Fibroblast of peridontal ligament (primary cell): ENCODE data around the gene RPLP2.
A peak's percentile ranks its signal among the peaks of the same experiment; 100 is the strongest.

Source experiments
- DNase-seq: peaks from one replicate; pipeline ENCODE4 v3.0.0-alpha.2; 2010; ENCODE audit errors: extremely low read depth

The RPLP2 gene

DNA sequence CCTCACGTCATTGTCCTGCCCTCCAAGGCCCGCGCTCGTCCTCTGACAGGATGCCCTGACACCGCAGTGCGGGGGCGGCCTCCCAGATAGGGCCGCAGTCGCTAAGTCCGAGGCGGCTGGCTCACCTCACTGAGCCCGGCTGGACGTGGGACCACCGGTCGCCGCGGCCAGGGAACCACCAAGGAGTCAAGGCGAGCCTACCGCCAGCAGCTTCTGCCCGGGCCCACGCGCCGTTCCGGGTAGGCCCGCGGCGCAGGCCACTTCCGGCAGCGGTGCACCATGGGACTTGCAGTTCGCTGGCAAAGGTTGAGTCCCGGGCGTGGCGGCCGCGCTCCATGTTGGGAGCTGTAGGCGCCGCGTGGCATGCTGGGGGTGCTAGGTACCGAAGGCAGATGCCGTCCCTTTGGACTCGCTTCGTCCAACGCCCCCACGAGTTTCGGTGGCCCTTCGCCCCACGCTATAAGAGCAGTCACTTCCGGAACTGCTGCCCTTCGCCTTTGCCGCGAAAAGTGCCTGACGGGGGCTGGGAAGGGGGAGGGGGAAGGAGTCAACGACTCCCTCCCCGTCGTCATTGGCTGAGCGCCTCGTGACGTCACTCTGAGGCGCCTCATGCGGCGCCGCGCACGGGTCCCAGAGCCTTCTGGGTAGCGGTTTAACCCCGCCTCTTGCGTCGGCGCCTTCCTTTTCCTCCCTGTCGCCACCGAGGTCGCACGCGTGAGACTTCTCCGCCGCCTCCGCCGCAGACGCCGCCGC, at the start of gene RPLP2:
RPLP2 (plus strand) TSS at position 681 of the 753 bp plus-strand sequence. CDS start 268 bp downstream, outside the sequence.
- peak; percentile 96 for DNase-seq

- DNase-seq = no peak
These were observed 49.5 kb upstream of the RPLP2 start for GRCh38 chr11:760236-760635.

GRCh38 chr11:761526-762108, 48.1 kb upstream of the RPLP2 start:
- DNase-seq = no peak

GRCh38 chr11:762421-763072, 47.2 kb upstream of the RPLP2 start:
- peak; percentile 73 for DNase-seq

DNA sequence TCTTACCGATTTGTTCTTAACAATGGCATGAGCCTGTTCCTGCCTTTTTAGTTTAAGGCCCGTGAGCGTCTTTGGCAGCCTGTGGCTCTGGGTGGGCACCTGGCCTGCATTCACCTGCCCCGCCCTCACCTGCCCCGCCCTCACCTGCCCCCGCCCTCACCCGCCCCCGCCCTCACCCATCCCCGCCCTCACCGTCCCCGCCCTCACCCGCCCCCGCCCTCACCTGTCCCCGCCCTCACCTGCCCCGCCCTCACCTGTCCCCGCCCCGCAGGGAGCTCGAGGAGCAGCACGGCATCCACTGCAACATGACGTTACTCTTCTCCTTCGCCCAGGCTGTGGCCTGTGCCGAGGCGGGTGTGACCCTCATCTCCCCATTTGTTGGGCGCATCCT, 46.7 kb upstream of the RPLP2 start:
- no peak for DNase-seq

- DNase-seq = no peak
These were observed 46.0 kb upstream of the RPLP2 start for GRCh38 chr11:763549-764321.

DNA sequence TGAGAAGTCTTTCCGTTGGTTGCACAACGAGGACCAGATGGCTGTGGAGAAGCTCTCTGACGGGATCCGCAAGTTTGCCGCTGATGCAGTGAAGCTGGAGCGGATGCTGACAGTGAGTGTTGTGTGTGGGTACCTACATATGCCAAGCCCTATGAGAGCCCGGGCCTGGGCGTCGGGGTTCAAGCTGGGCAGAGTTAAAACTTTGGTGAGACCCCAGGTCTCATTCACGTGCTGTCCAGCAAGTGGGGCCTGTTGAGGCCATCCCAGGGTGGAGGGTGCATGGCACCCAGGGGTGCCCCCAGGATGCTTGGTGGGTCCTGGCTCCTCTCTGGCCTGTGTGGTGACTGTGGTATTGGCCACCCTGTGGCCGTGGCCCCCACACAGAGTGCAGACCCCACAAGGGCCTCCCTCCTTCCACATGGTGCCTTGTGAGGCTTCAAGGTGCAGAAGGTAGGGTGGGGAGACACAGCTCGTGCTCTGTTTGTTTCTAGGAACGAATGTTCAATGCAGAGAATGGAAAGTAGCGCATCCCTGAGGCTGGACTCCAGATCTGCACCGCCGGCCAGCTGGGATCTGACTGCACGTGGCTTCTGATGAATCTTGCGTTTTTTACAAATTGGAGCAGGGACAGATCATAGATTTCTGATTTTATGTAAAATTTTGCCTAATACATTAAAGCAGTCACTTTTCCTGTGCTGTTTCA, 45.3 kb upstream of the RPLP2 start:
- DNase-seq = no peak

DNA sequence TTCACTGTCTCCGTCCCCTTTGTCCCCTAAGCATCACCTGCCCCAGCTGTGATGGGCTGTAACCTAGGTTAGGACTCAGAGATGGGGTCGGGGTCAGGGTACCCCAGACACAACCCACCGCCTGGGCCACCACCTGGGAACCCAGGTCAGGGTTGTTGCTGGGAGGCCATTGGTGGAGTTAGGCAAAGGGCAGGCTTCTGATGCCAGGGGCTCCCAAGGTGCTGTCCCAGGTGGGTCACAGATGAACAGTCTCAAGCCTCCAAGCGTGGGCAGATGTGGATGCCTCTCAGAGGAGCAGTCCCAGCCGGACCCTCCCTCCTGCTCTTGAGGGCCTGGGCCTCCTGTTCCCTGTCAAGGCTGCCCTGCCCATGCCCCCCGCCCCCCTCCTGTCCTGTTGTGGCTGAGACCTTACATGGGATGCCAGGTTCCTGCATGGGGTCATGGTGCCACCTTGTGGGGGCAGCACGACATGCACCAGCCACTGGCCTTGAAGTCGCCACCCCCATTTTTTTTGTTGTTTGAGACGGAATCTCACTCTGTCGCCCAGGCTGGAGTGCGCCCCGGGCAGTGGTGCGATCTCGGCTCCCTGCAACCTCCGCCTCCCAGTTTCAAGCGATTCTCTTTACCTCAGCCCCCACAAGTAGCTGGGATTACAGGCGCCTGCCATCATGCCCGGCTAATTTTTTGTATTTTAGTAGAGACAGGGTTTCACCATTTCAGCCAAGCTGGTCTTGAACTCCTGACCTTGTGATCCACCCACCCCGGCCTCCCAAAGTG, 44.6 kb upstream of the RPLP2 start:
- DNase-seq = peak; percentile 48

DNA sequence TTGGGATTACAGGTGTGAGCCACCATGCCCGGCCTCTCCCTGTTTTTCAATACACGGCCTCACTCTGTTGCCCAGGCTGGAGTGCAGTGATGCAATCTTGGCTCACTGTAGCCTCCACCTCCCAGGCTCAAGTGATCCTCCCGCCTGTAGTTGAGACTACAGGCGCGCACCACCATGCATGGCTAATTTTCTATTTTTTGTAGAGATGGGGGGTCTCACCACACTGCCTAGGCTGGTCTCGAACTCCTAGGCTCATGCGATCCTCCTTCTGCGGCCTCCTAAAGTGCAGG, 44.0 kb upstream of the RPLP2 start:
- DNase-seq = no peak

DNA sequence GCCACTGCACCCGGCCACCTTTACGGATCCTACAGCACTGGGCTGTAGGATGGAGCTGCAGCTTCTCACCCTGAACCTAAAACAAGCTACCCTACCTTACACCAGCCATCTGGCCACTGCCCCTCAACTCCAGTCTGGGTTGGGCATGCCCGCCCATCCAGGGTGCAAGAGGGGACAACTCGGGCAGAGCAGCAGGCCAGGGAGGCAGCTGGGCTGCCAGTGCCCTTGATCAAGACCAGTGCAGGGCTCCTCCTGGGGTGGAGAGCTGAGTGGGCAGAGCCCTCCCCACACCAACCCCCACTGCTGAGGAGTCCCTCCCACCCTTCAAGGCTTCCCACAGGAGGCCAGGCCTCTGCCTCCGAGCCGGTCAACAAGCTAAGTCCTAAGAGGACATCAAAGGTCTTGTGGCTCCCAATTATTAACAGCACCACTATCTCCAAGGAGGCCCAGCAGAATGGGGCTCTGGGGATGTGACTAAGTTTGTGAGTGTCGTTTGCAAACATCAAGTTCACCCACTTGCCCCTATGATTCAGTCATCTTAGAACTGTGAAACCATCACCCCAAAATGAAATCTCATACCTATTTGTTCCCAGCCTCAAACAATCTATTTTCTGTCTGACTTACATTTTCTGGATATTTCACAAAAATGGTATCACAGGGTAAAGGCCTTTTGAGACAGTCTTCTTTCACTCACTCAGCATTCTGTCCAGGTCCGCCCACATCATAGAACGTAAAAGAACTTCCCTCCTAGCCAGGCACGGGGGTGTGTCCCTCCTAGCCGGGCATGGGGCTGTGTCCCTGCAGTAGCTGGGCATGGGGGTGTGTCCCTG, 43.4 kb upstream of the RPLP2 start:
- no peak for DNase-seq

- DNase-seq = no peak
These were observed 42.9 kb upstream of the RPLP2 start for GRCh38 chr11:766936-767210.

DNA sequence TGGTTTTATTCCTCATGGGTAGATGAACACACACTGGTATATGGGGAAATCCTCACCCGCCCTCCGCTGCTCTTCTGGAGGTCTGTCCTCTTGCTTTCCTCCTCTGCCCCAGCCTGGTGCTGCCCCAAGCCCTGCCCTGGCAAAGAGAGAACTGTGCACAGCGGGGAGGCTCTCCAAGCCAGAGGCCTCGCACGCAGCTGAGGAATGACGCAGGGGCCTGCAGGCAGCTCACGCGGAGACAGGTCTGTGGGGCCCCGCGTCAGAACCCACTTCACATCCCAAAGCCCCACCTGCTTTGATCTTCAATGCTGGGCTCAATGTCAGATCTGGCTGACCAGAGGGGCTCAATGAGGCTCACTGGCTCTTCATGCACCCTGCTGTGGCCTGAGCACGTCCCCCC, 42.5 kb upstream of the RPLP2 start:
- no peak for DNase-seq

- no peak for DNase-seq
These were observed 39.7 kb upstream of the RPLP2 start for GRCh38 chr11:769887-770641.

- no peak for DNase-seq
These were observed 38.8 kb upstream of the RPLP2 start for GRCh38 chr11:770642-771616.

DNA sequence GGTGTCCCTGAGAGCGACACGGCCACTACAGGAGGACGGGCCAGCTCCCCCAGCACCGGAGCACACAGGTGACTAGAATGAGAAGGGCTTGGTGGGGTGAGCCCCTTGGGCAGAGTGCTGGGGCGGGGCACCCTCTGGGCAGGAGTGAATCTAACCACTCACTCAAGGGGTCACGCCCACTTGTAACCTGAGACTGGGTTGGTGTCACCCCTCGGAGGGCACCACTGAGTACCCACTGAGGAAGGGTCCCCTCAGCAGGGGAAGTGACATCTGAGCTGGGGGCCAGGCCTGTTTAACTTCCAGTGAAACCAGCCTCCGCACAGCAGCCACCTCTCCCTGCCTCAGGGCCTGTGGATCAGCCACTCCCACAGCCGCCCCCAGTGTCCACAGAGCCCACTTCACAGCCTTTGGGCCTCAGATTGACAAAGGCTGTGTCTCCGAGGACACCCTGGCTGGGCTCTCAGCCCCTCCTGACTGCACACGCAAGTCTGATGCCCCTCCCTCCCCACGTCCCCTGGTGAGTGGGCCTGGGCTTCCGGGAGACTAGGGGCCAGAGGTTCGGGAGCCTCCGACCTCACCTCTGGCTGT, 38.1 kb upstream of the RPLP2 start:
- no peak for DNase-seq

- no peak for DNase-seq
These were observed 37.1 kb upstream of the RPLP2 start for GRCh38 chr11:772429-773390.

- DNase-seq = no peak
These were observed 36.3 kb upstream of the RPLP2 start for GRCh38 chr11:773425-773824.
